IMR-90 (cell line): ENCODE measurements around the gene STRIP1. TPM values are rescaled to one million over a fixed set of nuclear protein-coding genes. Genes with fewer than 3 reads are reported as not detected.

Experiments used
- ATAC-seq: fragments of 200-7000 bp; cut with Tn5 transposase; 2 replicates; pipeline ENCODE4 v1.9.1; 2020; ENCODE audit warnings: low read depth, mild to moderate bottlenecking, moderate library complexity
- BruUV-seq: library from RNA; stranded (reverse); fragments of 400-500 nt; replicated peaks from 2 replicates; lab custom pipeline; 2021; lab: Mats Ljungman, UMichigan
- CTCF ChIA-PET: fragments of 300-600 bp; formaldehyde crosslinking; extraction: SDS; loops from one replicate; lab custom pipeline; 2021; ENCODE audit warnings: antibody characterized with exemption; lab: Yijun Ruan, JAX
- POLR2A ChIA-PET: fragments of 300-600 bp; sonication (Branson Sonifier 250); formaldehyde crosslinking; loops from one replicate; lab custom pipeline; 2022; ENCODE audit warnings: antibody characterized with exemption; ENCODE audit not compliant: unreplicated experiment; lab: Charles Lee
- DNase-seq: peaks from one replicate; pipeline ENCODE4 v3.0.0; 2013
- H2AFZ ChIP-seq: replicated peaks from 2 replicates; pipeline ENCODE3; 2013; ENCODE audit warnings: low read length, mild to moderate bottlenecking; ENCODE audit not compliant: poor library complexity
- H2AK5ac ChIP-seq: 2 replicates; pipeline ENCODE4 v1.6.1; 2013; ENCODE audit warnings: low read depth, low read length, inconsistent platforms
- H2AK9ac ChIP-seq: replicated peaks from 2 replicates; pipeline ENCODE3; 2013; ENCODE audit warnings: mild to moderate bottlenecking, low read depth, low read length, moderate library complexity; ENCODE audit not compliant: poor library complexity
- H2BK120ac ChIP-seq: 2 replicates; pipeline ENCODE4 v1.6.1; 2013; ENCODE audit warnings: low read depth, low read length, inconsistent platforms
- H2BK15ac ChIP-seq: 3 replicates; pipeline ENCODE4 v1.6.1; 2013; ENCODE audit warnings: low read depth, low read length, inconsistent platforms
- H2BK20ac ChIP-seq: 2 replicates; pipeline ENCODE4 v1.6.1; 2013; ENCODE audit warnings: low read depth, mild to moderate bottlenecking, inconsistent platforms, low read length, moderate library complexity
- H2BK5ac ChIP-seq: 2 replicates; pipeline ENCODE4 v1.6.1; 2013; ENCODE audit warnings: mild to moderate bottlenecking, low read depth, low read length, inconsistent platforms; ENCODE audit not compliant: poor library complexity, severe bottlenecking
- H3K14ac ChIP-seq: replicated peaks from 2 replicates; pipeline ENCODE4 v1.6.1; 2013; ENCODE audit warnings: low read depth, low read length, inconsistent platforms
- H3K18ac ChIP-seq: 2 replicates; pipeline ENCODE4 v1.6.1; 2013; ENCODE audit warnings: low read depth, low read length, control low read depth
- H3K23ac ChIP-seq: 2 replicates; pipeline ENCODE4 v1.6.1; 2013; ENCODE audit warnings: low read depth, low read length, inconsistent platforms
- H3K27ac ChIP-seq: 2 replicates; pipeline ENCODE4 v1.5.1; 2013; ENCODE audit warnings: mild to moderate bottlenecking, control low read depth, low read length; ENCODE audit not compliant: insufficient read depth
- H3K27me3 ChIP-seq: 2 replicates; pipeline ENCODE4 v1.6.1; 2013; ENCODE audit warnings: low read length; ENCODE audit not compliant: control insufficient read depth, insufficient read depth
- H3K36me3 ChIP-seq: 2 replicates; pipeline ENCODE4 v1.6.1; 2013; ENCODE audit warnings: low read length, mixed read lengths; ENCODE audit not compliant: control insufficient read depth, insufficient read depth
- H3K4ac ChIP-seq: 2 replicates; pipeline ENCODE4 v1.6.1; 2013; ENCODE audit warnings: low read depth, low read length, inconsistent platforms
- H3K4me1 ChIP-seq: 2 replicates; pipeline ENCODE4 v1.6.1; 2013; ENCODE audit warnings: low read length, mixed read lengths; ENCODE audit not compliant: control insufficient read depth, insufficient read depth
- H3K4me2 ChIP-seq: 2 replicates; pipeline ENCODE4 v1.6.1; 2013; ENCODE audit warnings: low read depth, mild to moderate bottlenecking, control low read depth, low read length, moderate library complexity
- H3K4me3 ChIP-seq: 2 replicates; pipeline ENCODE4 v1.5.1; 2013; ENCODE audit warnings: low read depth, mild to moderate bottlenecking, control low read depth, low read length, moderate library complexity; ENCODE audit not compliant: insufficient read depth
- H3K56ac ChIP-seq: 2 replicates; pipeline ENCODE4 v1.6.1; 2013; ENCODE audit warnings: low read length, inconsistent platforms; ENCODE audit not compliant: insufficient read depth; ENCODE audit errors: extremely low read depth
- H3K79me1 ChIP-seq, 2 experiments: 2 replicates each; pipeline ENCODE4 v1.6.1; 2013; ENCODE audit warnings: low read length in 2 of 2, inconsistent platforms in 1 of 2, low read depth in 1 of 2
- H3K9ac ChIP-seq: 2 replicates; pipeline ENCODE4 v1.6.1; 2013; ENCODE audit warnings: low read depth, low read length, control low read depth
- H3K9me1 ChIP-seq: 2 replicates; pipeline ENCODE4 v1.6.1; 2013; ENCODE audit warnings: low read length, inconsistent platforms; ENCODE audit not compliant: insufficient read depth
- H3K9me3 ChIP-seq: 2 replicates; pipeline ENCODE4 v1.6.1; 2013; ENCODE audit warnings: low read length; ENCODE audit not compliant: control insufficient read depth, insufficient read depth
- H4K20me1 ChIP-seq: 2 replicates; pipeline ENCODE4 v1.6.1; 2013; ENCODE audit warnings: low read length, inconsistent platforms; ENCODE audit not compliant: insufficient read depth
- H4K5ac ChIP-seq: 2 replicates; pipeline ENCODE4 v1.6.1; 2013; ENCODE audit warnings: mild to moderate bottlenecking, low read depth, low read length, control low read depth
- H4K8ac ChIP-seq, 2 experiments: 2 replicates each; pipeline ENCODE4 v1.6.1; 2013; ENCODE audit warnings: low read depth in 2 of 2, low read length in 2 of 2, control low read depth in 1 of 2, inconsistent platforms in 1 of 2
- H4K91ac ChIP-seq: 2 replicates; pipeline ENCODE4 v1.6.1; 2013; ENCODE audit warnings: low read depth, low read length, inconsistent platforms; ENCODE audit not compliant: insufficient read depth
- BHLHE40 ChIP-seq: fragments of 150-350 bp; IDR thresholded peaks from 2 replicates; pipeline ENCODE4 v1.6.1; 2016; ENCODE audit warnings: mild to moderate bottlenecking, low read depth, low read length
- CEBPB ChIP-seq: IDR thresholded peaks from 2 replicates; pipeline ENCODE4 v1.6.1; 2012; ENCODE audit warnings: low read depth, low read length, improper control_type of control experiment
- MAFK ChIP-seq: IDR thresholded peaks from 2 replicates; pipeline ENCODE4 v1.6.1; 2012; ENCODE audit warnings: low read depth, low read length, improper control_type of control experiment
- NFE2L2 ChIP-seq: fragments of 150-350 bp; IDR thresholded peaks from 2 replicates; pipeline ENCODE4 v1.6.1; 2016; ENCODE audit warnings: low read depth, mild to moderate bottlenecking, low read length
- RAD21 ChIP-seq: IDR thresholded peaks from 2 replicates; pipeline ENCODE4 v1.6.1; 2012; ENCODE audit warnings: low read length, improper control_type of control experiment
- RCOR1 ChIP-seq: IDR thresholded peaks from 2 replicates; pipeline ENCODE4 v1.6.1; 2012; ENCODE audit warnings: mild to moderate bottlenecking, low read length, improper control_type of control experiment; ENCODE audit not compliant: insufficient replicate concordance
- SMC3 ChIP-seq: fragments of 150-350 bp; IDR thresholded peaks from 2 replicates; pipeline ENCODE4 v1.6.1; 2016; ENCODE audit warnings: low read depth, mild to moderate bottlenecking, antibody characterized with exemption, low read length, moderate library complexity
- WGBS, 2 experiments: methylation state at CpG; one replicate each; pipeline versions ENCODE4 v1.1.5 to v1.1.7; 2013; ENCODE audit warnings: missing lambda C conversion rate in 2 of 2; ENCODE audit not compliant: insufficient read length in 1 of 2; ENCODE audit errors: extremely low coverage in 2 of 2; 5-methylcytosine and 5-hydroxymethylcytosine counted together
- dilution Hi-C: fragments of 300-500 bp; cut with HindIII; formaldehyde crosslinking; loops from one replicate; pipeline ENCODE4 v1.14.3; 2018; ENCODE audit warnings: low sequenced_read_pairs; ENCODE audit not compliant: unreplicated experiment
- in situ Hi-C: fragments of 300-500 bp; cut with MboI; formaldehyde crosslinking; loops from 3 replicates; pipeline ENCODE4 v1.14.3; 2019; ENCODE audit warnings: low sequenced_read_pairs, inconsistent platforms, mixed read lengths
- intact Hi-C: fragments of 100-400 bp; cut with micrococcal nuclease; formaldehyde crosslinking; loops from 2 replicates; pipeline ENCODE4 v1.10.0; 2022
- polyA plus RNA-seq, 3 experiments: library from polyadenylated mRNA; depleted of rRNA; stranded (reverse); fragments of >200 nt; gene quantifications; 2 replicates each; pipeline ENCODE4 v1.2.3, GENCODE V29; 2012; ENCODE audit warnings: low replicate concordance in 1 of 3
- total RNA-seq: library from RNA; depleted of rRNA; stranded (reverse); fragments of >200 nt; gene quantifications from 2 replicates; pipeline ENCODE4 v1.2.3, GENCODE V29; 2012
- TF ChIP-seq, protein P1 (sequence below): fragments of 150-350 bp; IDR thresholded peaks from 2 replicates; pipeline ENCODE4 v1.6.1; 2016; ENCODE audit warnings: low read depth, mild to moderate bottlenecking, low read length, moderate library complexity, borderline replicate concordance

STRIP1 gene
- total and polyA plus RNA-seq, 2 of the 4 experiments (the other 2 are of a cell fraction) = 30.4 to 33.5 TPM

DNA sequence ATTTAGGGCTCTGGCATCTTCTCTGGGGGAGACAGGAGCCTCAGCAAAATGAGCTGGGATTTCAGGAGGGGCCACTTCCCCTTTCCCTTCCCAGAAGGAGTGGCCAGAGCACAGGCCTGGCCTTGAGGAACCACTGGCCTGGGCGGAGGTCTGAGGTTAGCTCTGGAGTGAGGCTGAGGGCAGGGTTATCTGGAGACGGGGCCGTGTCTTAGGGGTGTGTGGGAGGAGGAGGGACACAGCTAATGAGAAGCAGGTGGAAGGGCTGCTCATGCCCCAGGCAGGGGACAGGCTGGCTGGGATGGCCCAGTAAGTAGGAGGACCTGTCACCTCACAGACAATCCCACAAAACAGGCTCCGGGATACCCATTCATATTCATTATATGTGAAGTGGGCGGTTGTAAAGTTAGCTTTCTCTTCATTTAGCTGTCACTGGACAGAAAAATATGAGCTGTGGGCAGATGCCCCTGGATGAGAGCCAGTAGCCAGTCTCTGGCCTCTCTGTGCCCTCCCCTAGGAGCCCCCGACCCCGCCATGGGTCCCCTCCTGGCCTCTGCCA lies 23.6 kb downstream of the STRIP1 start:
- Histone ChIP-seq H2BK120ac (no peak overlapping the region), H3K4ac (no peak overlapping the region), H2BK15ac (no peak overlapping the region), H3K23ac (no peak overlapping the region), H2AK9ac (no peak overlapping the region), H3K27ac (no peak overlapping the region), H3K4me2 (no peak overlapping the region), H3K9ac (no peak overlapping the region), H2AK5ac (no peak overlapping the region; the same call in 1 of the 2 replicates), H3K79me1 (peaks cover 0 to 33% of the 10 kb centered on the region in 2 experiments; a peak in 3 of 4 replicates), H4K5ac (no peak overlapping the region), H3K4me3 (no peak overlapping the region), H2AFZ (no peak overlapping the region), H4K20me1 (peaks cover 21% of the 10 kb centered on the region; the same call in 1 of the 2 replicates), H3K56ac (no peak overlapping the region), H3K9me3 (no peaks in the 10 kb centered on the region), H3K14ac (no peak overlapping the region), H2BK5ac (no peak overlapping the region), H3K36me3 (peaks cover 46% of the 10 kb centered on the region), H3K9me1 (peaks cover 14% of the 10 kb centered on the region), H4K8ac (no peak overlapping the region), H4K91ac (no peak overlapping the region), H2BK20ac (no peak overlapping the region), H3K4me1 (peaks cover 26% of the 10 kb centered on the region), H3K18ac (no peak overlapping the region), H3K27me3 (no peaks in the 10 kb centered on the region)
- dilution Hi-C loops (no loop called here), in situ Hi-C loops (no loop called here), intact Hi-C loops (loop anchor here (10.0 kb wide), 1 partner anchor 257 kb away; no protein-coding TSS in a partner anchor)
- POLR2A ChIA-PET = no interaction called here
- TF ChIP-seq RAD21 (no peak), BHLHE40 (no peak), SMC3 (no peak), MAFK (no peak), NFE2L2 (no peak), RCOR1 (no peak), CEBPB (no peak)
- TF ChIP-seq, protein P1, sequence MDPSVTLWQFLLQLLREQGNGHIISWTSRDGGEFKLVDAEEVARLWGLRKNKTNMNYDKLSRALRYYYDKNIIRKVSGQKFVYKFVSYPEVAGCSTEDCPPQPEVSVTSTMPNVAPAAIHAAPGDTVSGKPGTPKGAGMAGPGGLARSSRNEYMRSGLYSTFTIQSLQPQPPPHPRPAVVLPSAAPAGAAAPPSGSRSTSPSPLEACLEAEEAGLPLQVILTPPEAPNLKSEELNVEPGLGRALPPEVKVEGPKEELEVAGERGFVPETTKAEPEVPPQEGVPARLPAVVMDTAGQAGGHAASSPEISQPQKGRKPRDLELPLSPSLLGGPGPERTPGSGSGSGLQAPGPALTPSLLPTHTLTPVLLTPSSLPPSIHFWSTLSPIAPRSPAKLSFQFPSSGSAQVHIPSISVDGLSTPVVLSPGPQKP = no peak
- DNase-seq (no peak), ATAC-seq (no peak)
- CTCF ChIA-PET = interaction anchor here (0.6 kb wide), 1 partner anchor 12 kb away, joined by 3 read pairs; no protein-coding TSS in a partner anchor
- 60% methylated on average over 1 of the region's 7 CpGs; no CpG with 5 or more reads in 1 of the 2 experiments for WGBS, 2 experiments
- BruUV-seq = no TSS peak
